Mucosa of descending colon (tissue), 3 donors: ENCODE results near the gene SYS1. TPM values are rescaled to one million over a fixed set of nuclear protein-coding genes. Genes with fewer than 3 reads are reported as not detected.

Experiments used
- ATAC-seq: fragments of 200-7000 bp; cut with Tn5 transposase; one replicate; pipeline ENCODE4 v1.9.1; 2020; ENCODE audit warnings: mild to moderate bottlenecking, moderate library complexity
- DNase-seq, 3 donors: peaks; one replicate each; pipeline ENCODE4 v3.0.0-alpha.2; 2020
- H3K36me3 ChIP-seq: fragments of 200-600 bp; one replicate; pipeline ENCODE4 v1.8.0; 2021; ENCODE audit warnings: low read depth, mild to moderate bottlenecking
- H3K4me1 ChIP-seq: fragments of 200-600 bp; one replicate; pipeline ENCODE4 v1.8.0; 2021; ENCODE audit warnings: low read depth, mild to moderate bottlenecking
- H3K4me3 ChIP-seq: fragments of 200-600 bp; one replicate; pipeline ENCODE4 v1.8.0; 2021; ENCODE audit warnings: mild to moderate bottlenecking
- H3K9me3 ChIP-seq: fragments of 200-600 bp; one replicate; pipeline ENCODE4 v1.8.0; 2021; ENCODE audit warnings: mild to moderate bottlenecking
- intact Hi-C, 2 donors: fragments of 100-400 bp; cut with DNase I in 1 of 2; cut with micrococcal nuclease in 1 of 2; formaldehyde crosslinking; loops; one replicate each; pipeline versions ENCODE4 v1.11.0 to v1.11.1; 2022; cut with DNase I, micrococcal nuclease
- total RNA-seq, 3 donors: library from RNA; stranded (reverse); fragmentation: NEBNext Ultra II Directional in 2 of 3; extraction: Animal tissue kit (Norgen Biotek cat#: 25700) in 2 of 3; gene quantifications; one replicate each; pipeline versions ENCODE4 v1.2.1 to v1.2.4, GENCODE V29; 2021 to 2023
- TF ChIP-seq, protein P1 (sequence below): fragments of 200-600 bp; IDR thresholded peaks from one replicate; pipeline ENCODE4 v1.8.0; 2022; ENCODE audit warnings: antibody characterized with exemption, mild to moderate bottlenecking
- donor health status: DM: no; HTN: no; CAD: no; lungs with moderate emphysema.
- donor health status: DM: no; HTN: no; CAD: no.
- donor health status: DM: no; HTN: yes; CAD: no.

SYS1 gene
- total RNA-seq, 3 donors from 2014 or later: 37.2 to 41.7 (median 39.9) TPM

DNA sequence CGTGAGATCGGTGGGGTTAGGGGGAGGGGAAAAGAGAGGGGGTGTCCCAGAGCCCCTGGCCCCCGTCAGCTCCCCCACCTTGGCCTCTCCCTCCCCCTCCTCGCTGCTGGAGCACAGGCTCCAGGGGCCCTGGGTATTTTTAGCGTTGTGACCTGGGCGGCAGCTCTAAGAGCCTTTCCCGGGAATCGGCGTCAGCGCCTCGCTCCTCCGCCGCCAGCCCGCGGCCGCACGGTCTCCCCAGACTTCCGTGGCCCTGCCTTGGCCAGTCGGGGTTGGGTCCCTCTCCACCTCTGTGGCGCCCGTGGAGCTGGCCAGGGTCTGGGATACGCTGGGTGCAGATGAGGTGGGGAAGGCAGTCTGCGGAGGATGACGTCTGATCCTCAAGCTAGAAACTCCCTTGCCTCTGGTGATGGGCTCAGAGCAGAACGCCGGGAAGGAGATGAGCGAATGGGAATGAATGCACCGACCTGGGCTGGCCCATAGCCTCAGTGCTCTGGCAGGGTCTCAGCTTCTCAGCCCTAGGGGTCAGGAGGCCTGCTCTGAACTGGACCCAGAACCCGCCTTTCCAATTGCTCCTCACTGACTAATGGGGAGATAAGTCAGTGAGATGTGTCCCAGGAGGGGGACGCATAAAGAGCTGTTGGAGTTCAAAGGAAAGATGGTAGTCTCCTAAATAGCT lies 44.2 kb downstream of the SYS1 start:
- Histone ChIP-seq H3K9me3 (no peaks in the 10 kb centered on the region), H3K4me3 (peak overlapping the region; percentile 75), H3K4me1 (peaks cover 49% of the 10 kb centered on the region), H3K36me3 (no peaks in the 10 kb centered on the region)
- ATAC-seq (peak; percentile 39), DNase-seq (peak in 2 of 3 donors; percentile 58 to 73)
- intact Hi-C loops: no loop called here
- TF ChIP-seq, protein P1, sequence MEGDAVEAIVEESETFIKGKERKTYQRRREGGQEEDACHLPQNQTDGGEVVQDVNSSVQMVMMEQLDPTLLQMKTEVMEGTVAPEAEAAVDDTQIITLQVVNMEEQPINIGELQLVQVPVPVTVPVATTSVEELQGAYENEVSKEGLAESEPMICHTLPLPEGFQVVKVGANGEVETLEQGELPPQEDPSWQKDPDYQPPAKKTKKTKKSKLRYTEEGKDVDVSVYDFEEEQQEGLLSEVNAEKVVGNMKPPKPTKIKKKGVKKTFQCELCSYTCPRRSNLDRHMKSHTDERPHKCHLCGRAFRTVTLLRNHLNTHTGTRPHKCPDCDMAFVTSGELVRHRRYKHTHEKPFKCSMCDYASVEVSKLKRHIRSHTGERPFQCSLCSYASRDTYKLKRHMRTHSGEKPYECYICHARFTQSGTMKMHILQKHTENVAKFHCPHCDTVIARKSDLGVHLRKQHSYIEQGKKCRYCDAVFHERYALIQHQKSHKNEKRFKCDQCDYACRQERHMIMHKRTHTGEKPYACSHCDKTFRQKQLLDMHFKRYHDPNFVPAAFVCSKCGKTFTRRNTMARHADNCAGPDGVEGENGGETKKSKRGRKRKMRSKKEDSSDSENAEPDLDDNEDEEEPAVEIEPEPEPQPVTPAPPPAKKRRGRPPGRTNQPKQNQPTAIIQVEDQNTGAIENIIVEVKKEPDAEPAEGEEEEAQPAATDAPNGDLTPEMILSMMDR: no peak

DNA sequence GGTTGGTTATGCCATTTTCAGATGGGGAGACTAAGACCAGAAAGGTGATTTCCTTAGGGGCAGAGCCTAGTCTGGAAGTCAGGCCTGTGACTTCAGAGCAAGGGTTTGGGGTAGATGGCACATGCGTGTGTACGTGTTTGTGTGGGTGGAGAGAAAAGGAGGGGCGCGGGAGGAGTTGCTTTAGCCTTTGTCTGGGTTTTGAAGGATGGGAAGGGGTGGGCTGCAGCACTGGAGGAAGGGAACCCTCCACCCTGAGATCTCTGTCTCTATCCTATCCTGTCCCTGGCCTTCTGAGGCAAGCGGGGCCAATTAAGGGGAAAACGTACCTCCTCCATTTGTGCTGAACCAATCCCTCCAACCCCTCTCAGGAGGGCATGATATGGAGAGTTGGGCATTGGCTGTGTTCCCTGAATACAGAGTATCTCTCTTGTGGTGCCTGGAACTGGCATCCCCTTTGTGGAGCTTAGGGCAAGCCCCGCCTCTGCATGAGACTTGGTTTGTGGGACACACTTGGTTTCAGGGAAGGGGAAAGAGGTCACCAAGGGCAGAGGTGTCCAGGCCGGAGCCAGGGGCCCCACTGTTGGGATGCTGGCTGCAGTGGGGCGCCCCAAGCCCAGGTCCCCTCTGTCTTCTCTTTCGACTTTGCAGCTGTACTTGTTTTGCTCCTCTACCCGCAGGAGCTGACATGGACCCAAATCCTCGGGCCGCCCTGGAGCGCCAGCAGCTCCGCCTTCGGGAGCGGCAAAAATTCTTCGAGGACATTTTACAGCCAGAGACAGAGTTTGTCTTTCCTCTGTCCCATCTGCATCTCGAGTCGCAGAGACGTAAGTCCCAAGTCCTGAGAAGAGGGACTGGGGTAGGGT lies 45.1 kb downstream of the SYS1 start, which contains the start of gene DBNDD2:
Gene DBNDD2, plus strand, starts transcription at position 507 of the 863 bp plus-strand sequence. Its CDS starts 179 bp downstream, at position 686.
- H3K9me3 ChIP-seq: no peaks in the 10 kb centered on the region
- TF ChIP-seq, protein P1: no peak
- DNase-seq (peak in 1 of 3 donors; percentile 44), ATAC-seq (no peak)
- intact Hi-C loops: no loop called here
- H3K36me3 ChIP-seq: no peaks in the 10 kb centered on the region
- H3K4me1 ChIP-seq: peaks cover 49% of the 10 kb centered on the region
- H3K4me3 ChIP-seq: peak within 1 kb of the TSS; percentile 75

DNA sequence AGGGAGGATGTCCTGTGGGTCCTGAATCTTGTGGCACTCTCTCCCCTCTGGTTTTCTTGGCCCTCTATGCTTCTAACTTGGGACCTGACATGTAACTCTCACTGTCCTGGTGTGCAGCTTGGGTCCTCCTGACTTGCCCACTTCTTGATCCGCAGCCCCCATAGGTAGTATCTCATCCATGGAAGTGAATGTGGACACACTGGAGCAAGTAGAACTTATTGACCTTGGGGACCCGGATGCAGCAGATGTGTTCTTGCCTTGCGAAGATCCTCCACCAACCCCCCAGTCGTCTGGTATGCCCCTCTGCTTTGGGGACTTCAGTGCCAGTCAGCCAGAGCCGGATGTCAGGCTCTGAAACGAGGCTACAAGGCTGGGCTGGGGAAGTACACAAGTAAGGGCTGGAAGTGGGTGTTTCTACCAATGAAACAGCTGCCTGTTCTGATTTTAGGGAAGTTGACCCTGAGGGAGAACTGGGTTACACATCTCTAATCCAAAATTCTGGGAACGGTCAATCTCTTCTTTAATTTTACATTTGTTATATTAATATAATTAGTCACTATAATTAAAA lies 45.8 kb downstream of the SYS1 start:
- Histone ChIP-seq H3K4me3 (no peak overlapping the region), H3K9me3 (no peaks in the 10 kb centered on the region), H3K4me1 (peaks cover 49% of the 10 kb centered on the region), H3K36me3 (no peaks in the 10 kb centered on the region)
- ATAC-seq (no peak), DNase-seq (no peak)
- TF ChIP-seq, protein P1: no peak
- intact Hi-C loops: no loop called here

DNA sequence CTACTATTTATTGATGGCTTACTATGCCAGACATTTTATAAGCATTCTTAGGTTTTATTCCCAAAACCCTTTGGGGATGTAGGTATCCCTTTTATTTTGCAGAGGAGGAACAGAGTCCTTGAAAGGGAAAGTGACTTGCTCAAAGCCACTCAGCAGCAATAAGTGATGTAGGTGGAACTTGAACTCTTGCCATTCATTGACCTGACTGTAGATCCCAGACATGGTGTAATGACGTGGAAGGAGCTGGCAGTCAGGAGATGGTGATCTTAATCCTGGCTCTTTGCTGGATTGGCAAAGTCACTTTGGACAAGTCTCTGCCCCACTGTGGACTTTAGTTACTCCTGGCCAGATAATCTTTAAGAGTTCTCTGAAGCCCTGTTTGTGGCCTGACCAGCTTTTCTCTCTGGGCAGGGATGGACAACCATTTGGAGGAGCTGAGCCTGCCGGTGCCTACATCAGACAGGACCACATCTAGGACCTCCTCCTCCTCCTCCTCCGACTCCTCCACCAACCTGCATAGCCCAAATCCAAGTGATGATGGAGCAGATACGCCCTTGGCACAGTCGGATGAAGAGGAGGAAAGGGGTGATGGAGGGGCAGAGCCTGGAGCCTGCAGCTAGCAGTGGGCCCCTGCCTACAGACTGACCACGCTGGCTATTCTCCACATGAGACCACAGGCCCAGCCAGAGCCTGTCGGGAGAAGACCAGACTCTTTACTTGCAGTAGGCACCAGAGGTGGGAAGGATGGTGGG lies 46.7 kb downstream of the SYS1 start:
- H3K9me3 ChIP-seq: no peaks in the 10 kb centered on the region
- ATAC-seq (peak; percentile 3), DNase-seq (no peak)
- H3K36me3 ChIP-seq: no peaks in the 10 kb centered on the region
- intact Hi-C loops: no loop called here
- TF ChIP-seq, protein P1: no peak
- H3K4me1 ChIP-seq: peaks cover 49% of the 10 kb centered on the region
- H3K4me3 ChIP-seq: no peak overlapping the region

DNA sequence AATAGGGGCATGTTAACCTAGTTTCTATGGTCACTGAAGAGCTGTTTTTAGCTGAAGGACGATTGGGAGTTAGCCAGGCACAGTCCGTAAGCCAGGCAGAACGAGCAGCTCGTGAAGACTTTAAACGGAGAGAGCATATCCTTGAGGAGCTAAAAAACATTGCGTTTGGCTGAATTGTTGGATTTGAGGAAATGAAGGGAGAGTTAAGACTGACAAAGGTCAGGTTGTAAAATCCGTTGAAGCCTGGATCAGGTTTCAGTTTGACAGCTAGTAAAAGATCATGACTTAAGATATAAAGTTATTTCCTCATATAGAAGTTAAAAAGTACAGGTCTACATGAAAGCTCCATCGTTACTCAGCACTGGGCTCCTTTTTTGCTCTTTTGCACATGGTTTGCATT lies 47.9 kb downstream of the SYS1 start:
- ATAC-seq: peak; percentile 41
- intact Hi-C loops: no loop called here

More for the DNA sequence above, 47.9 kb downstream of the SYS1 start:
- H3K36me3 ChIP-seq: no peaks in the 10 kb centered on the region
- TF ChIP-seq, protein P1: no peak
- H3K4me3 ChIP-seq: no peak overlapping the region
- DNase-seq: peak in 1 of 3 donors; percentile 52
- H3K4me1 ChIP-seq: peaks cover 51% of the 10 kb centered on the region
- H3K9me3 ChIP-seq: no peaks in the 10 kb centered on the region
